22Rv1 (cell line): ENCODE measurements around the gene PSMB8.

ENCODE experiments used
- CTCF ChIP-seq: fragments of 450-650 bp; IDR thresholded peaks from 2 replicates; pipeline ENCODE4 v1.5.1; 2017; ENCODE audit warnings: mild to moderate bottlenecking
- ZFX ChIP-seq: fragments of 450-650 bp; IDR thresholded peaks from 2 replicates; pipeline ENCODE4 v1.6.1; 2017; ENCODE audit warnings: antibody characterized with exemption, borderline replicate concordance

DNA sequence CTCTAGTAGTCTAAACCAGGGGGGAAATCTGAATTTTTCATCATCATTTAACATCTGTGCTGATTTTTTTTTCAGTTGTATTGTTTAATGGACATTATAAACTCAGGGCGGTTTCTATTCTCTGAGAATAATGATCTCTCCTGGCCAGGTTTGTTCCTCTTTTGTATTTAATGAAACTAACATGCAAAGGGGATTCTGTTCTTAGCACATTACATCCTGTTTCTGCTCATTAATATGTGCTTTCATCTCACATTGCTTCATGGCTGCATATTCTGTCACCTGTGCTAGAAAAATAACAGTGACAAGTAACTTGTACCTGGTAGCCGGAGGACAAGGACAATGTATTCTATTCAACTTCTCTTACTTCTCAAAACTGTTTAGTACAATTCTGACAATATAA lies 27.9 kb downstream of the PSMB8 start:
- TF ChIP-seq CTCF (no peak), ZFX (no peak)
